Measurements from ENCODE around the gene BRSK1.

BRSK1 gene

GRCh38 chr19:55353356-55353802, 69.6 kb downstream of the BRSK1 start:
- no peak for DNase-seq (ENCODE audit: low spot score)

DNA sequence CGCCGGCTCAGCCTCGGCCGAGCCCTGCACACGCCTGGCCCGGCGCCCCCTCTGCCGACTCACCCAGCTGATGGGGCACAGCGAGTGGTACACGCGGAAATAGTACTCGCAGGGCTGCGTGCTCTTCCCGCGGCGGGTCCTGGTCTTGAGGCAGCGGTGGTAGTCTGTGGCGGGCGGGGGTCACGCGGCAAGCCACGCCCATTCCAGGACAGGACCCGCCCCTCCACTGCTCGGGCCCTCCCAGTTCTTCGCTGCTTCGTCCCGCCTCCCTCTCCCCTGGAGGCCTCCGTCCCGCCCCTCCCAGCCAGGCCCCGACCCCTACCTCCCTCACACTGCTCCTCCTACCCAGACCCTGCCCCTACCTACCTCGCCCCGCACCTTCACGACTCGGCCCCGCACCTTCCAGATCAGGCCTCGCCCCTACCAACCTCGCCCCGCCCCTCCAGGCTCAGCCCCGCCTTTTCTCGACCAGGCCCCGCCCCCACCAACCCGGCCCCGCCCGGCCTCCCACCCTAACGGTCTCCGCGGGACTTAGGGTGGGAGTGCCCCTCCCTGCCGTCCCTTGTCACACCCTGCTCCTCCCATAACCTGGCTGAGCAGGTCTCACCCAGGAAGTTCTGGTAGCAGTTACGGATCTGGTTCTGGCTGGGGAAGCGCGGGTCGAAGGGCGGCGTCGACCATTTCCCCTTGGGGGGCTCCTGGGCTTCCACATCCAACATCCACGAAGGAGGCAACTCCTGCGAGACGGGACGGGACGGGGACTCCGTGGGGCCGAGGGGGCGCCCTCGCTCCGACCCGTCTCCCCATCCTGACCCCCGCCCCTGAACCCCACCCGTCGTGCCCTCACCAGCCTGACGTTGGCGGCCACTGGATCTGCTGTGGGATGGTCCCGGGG, 70.3 kb downstream of the BRSK1 start:
- no peak for DNase-seq (ENCODE audit: low spot score)

- no peak for DNase-seq (ENCODE audit: low spot score)
Measured at GRCh38 chr19:55354698-55355212, 71.0 kb downstream of the BRSK1 start, which contains the start of gene COX6B2. Gene COX6B2, minus strand, starts transcription at chr19:55354719. Its CDS starts 198 bp downstream, at chr19:55354521.

GRCh38 chr19:55355213-55355821, 71.5 kb downstream of the BRSK1 start:
- DNase-seq (ENCODE audit: low spot score), result no peak

DNA sequence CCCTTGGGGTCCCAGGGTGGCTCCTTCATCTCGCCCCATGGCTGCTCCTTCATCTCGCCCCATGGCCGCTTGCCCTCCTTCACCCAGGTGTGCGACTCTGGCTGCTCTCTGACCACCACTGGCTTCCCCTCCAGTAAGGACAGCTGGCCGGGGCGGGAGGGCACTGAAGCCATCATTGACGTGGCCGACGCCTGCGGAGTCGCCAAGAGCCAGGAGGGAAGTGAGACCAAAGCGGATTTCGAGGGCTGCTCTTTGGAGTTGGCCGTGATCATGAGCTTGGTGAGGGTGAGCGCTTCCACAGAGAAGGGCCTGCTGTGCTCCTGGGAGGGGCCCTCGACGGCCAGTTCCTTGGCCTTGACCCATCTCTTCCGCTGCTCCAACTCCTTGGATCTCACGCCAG, 74.7 kb downstream of the BRSK1 start:
- DNase-seq (ENCODE audit: low spot score), result no peak

DNA sequence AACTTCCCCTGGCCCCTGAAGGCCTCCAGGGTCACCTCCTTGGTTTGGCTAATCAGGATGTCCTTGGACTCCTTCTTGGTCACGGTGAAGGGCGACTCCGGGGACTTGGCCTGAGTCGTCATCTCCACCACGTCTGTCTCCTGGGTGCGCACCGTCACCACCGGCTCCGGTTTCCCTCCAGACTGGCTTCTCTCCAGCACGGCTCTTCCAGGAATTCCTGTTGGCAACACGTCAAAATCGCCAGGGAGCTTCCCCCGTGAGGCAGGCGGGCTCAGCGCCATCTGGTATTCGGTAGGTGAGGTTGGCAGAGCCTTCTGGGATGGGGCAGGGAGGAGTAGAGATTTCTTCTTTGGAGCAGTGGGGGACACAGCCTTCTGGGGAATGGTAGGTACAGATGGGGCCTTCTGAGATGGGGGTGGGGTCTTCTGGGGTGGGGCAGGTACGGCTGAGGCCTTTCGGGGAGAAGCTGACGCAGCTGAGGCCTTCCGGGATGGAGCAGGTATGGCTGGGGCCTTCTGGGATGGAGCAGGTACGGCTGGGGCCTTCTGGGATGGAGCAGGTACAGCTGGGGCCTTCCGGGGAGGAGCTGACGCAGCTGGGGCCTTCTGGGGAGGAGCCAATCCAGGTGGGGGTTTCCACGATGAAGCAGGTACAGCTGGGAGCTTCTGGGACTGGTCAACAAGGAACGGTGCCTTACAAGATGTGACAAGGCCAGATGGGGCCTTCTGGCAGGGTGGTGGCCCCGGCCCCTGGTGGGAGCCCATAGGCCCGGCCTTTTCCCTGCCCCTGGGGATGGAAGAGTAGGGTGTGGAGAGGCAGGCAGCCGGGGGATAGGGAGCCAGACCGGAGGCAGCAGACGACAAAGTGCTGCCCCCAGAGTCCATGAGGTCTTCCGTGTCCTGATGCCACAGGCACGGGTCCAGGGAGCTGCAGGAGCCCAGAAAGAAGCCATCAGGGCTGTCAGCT, 75.4 kb downstream of the BRSK1 start:
- no peak for DNase-seq (ENCODE audit: low spot score)

DNA sequence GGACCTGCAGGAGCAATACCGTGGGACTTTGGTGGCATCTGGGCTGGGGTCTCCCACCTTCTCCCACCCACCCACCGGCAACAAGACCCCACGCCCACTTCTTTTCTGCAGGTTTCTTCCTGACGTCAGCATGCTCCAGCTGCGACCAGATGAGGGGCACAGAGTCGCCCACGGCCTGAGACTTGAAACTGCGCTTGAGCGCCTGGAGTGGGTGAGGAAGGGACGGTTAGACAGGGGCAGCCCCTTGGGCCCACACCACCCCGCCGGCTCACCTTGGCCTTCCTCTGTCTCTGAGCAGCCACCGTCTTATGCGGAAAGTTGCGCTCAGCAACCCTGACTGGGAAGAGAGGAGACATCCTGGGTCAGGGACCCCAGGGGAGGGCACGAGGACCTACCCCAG, 77.1 kb downstream of the BRSK1 start:
- no peak for DNase-seq (ENCODE audit: low spot score)
